Mesendoderm (in vitro differentiated cells): ENCODE results near the gene CEACAM21.
A peak's percentile ranks its signal among the peaks of the same experiment; 100 is the strongest.

Experiments used
- DNase-seq: peaks from one replicate; pipeline ENCODE4 v3.0.0; 2013
- H2AK5ac ChIP-seq: 2 replicates; pipeline ENCODE4 v1.6.1; 2013; ENCODE audit warnings: low read length, inconsistent platforms
- H2BK120ac ChIP-seq: 2 replicates; pipeline ENCODE4 v1.6.1; 2013; ENCODE audit warnings: low read depth, mild to moderate bottlenecking, low read length, moderate library complexity, mixed read lengths
- H2BK15ac ChIP-seq: replicated peaks from 2 replicates; pipeline ENCODE4 v1.6.1; 2013; ENCODE audit warnings: low read depth, mild to moderate bottlenecking, moderate library complexity
- H2BK5ac ChIP-seq: 2 replicates; pipeline ENCODE4 v1.6.1; 2013; ENCODE audit warnings: low read length, inconsistent platforms
- H3K18ac ChIP-seq: 2 replicates; pipeline ENCODE4 v1.6.1; 2013; ENCODE audit warnings: mild to moderate bottlenecking, low read length, mixed read lengths
- H3K23ac ChIP-seq: one replicate; pipeline ENCODE4 v1.6.1; 2013; ENCODE audit warnings: low read length
- H3K27ac ChIP-seq: 2 replicates; pipeline ENCODE4 v1.5.1; 2013; ENCODE audit warnings: low read depth, mild to moderate bottlenecking, inconsistent platforms, low read length, moderate library complexity
- H3K27me3 ChIP-seq: 2 replicates; pipeline ENCODE4 v1.6.1; 2013; ENCODE audit warnings: low read length, control low read depth, mild to moderate bottlenecking, inconsistent platforms; ENCODE audit not compliant: insufficient read depth, poor library complexity
- H3K36me3 ChIP-seq: 2 replicates; pipeline ENCODE4 v1.6.1; 2013; ENCODE audit warnings: low read length, inconsistent platforms; ENCODE audit not compliant: control insufficient read depth, insufficient read depth
- H3K4ac ChIP-seq: one replicate; pipeline ENCODE4 v1.6.1; 2013; ENCODE audit warnings: low read depth, mild to moderate bottlenecking, low read length, moderate library complexity
- H3K4me1 ChIP-seq: 2 replicates; pipeline ENCODE4 v1.6.1; 2013; ENCODE audit warnings: low read depth, low read length, inconsistent platforms; ENCODE audit not compliant: control insufficient read depth
- H3K4me2 ChIP-seq: 2 replicates; pipeline ENCODE4 v1.6.1; 2013; ENCODE audit warnings: low read length
- H3K4me3 ChIP-seq: 2 replicates; pipeline ENCODE4 v1.5.1; 2013; ENCODE audit warnings: mild to moderate bottlenecking, low read length
- H3K56ac ChIP-seq: one replicate; pipeline ENCODE4 v1.6.1; 2013; ENCODE audit warnings: low read length
- H3K79me1 ChIP-seq: 2 replicates; pipeline ENCODE4 v1.6.1; 2013; ENCODE audit warnings: low read length, inconsistent platforms
- H3K79me2 ChIP-seq: 2 replicates; pipeline ENCODE4 v1.6.1; 2013; ENCODE audit warnings: mild to moderate bottlenecking, low read length; ENCODE audit not compliant: control insufficient read depth, insufficient read depth
- H3K9ac ChIP-seq: 2 replicates; pipeline ENCODE4 v1.6.1; 2013; ENCODE audit warnings: low read length, inconsistent platforms
- H4K5ac ChIP-seq: one replicate; pipeline ENCODE4 v1.6.1; 2013; ENCODE audit warnings: low read length
- H4K8ac ChIP-seq: one replicate; pipeline ENCODE4 v1.6.1; 2013; ENCODE audit warnings: low read depth, mild to moderate bottlenecking, control low read depth, low read length, moderate library complexity
- WGBS: extraction: QIAGEN DNeasy Blood & Tissue Kit; methylation state at CpG from one replicate; pipeline ENCODE4 v1.1.7; 2013; ENCODE audit warnings: low lambda C conversion rate, missing lambda C conversion rate; ENCODE audit not compliant: insufficient coverage; ENCODE audit errors: extremely low coverage; 5-methylcytosine and 5-hydroxymethylcytosine counted together

CEACAM21 gene

GRCh38 chr19:41551711-41552110 is 24.3 kb upstream of the CEACAM21 start:
- H3K79me2 ChIP-seq: no peaks in the 10 kb centered on the region
- H2BK5ac ChIP-seq: no peak overlapping the region
- no peaks in the 10 kb centered on the region for H3K36me3 ChIP-seq
- DNase-seq: no peak
- no peak overlapping the region for H3K23ac ChIP-seq
- no peaks in the 10 kb centered on the region for H3K27me3 ChIP-seq
- H3K4me3 ChIP-seq: no peak overlapping the region
- H3K18ac ChIP-seq: no peak overlapping the region
- H2BK15ac ChIP-seq: no peak overlapping the region
- WGBS: no CpG with 5 or more reads among the region's 6 CpGs
- H3K4me2 ChIP-seq: no peak overlapping the region
- H3K56ac ChIP-seq: no peak overlapping the region
- H3K9ac ChIP-seq: no peak overlapping the region
- no peak overlapping the region for H2AK5ac ChIP-seq
- H3K27ac ChIP-seq: no peak overlapping the region
- H4K8ac ChIP-seq: no peak overlapping the region
- H3K79me1 ChIP-seq: no peaks in the 10 kb centered on the region
- no peak overlapping the region for H4K5ac ChIP-seq
- H3K4ac ChIP-seq: no peak overlapping the region
- H2BK120ac ChIP-seq: no peak overlapping the region
- no peaks in the 10 kb centered on the region for H3K4me1 ChIP-seq

GRCh38 chr19:41552558-41552957 is 23.4 kb upstream of the CEACAM21 start:
- Histone ChIP-seq H3K27me3 (no peaks in the 10 kb centered on the region), H3K4me1 (no peaks in the 10 kb centered on the region), H2BK5ac (no peak overlapping the region), H2BK15ac (no peak overlapping the region), H3K27ac (no peak overlapping the region), H2BK120ac (no peak overlapping the region), H4K8ac (no peak overlapping the region), H3K36me3 (no peaks in the 10 kb centered on the region), H3K79me1 (no peaks in the 10 kb centered on the region), H4K5ac (no peak overlapping the region), H3K56ac (no peak overlapping the region), H3K79me2 (no peaks in the 10 kb centered on the region), H3K18ac (no peak overlapping the region), H3K23ac (no peak overlapping the region), H3K4me2 (no peak overlapping the region), H3K4me3 (no peak overlapping the region), H3K4ac (no peak overlapping the region), H2AK5ac (no peak overlapping the region), H3K9ac (no peak overlapping the region)
- WGBS: no CpG with 5 or more reads among the region's 6 CpGs
- DNase-seq: no peak

- no peak overlapping the region for H3K4me3 ChIP-seq
- H2BK120ac ChIP-seq: no peak overlapping the region
- H3K27ac ChIP-seq: no peak overlapping the region
- no peaks in the 10 kb centered on the region for H3K4me1 ChIP-seq
- H3K18ac ChIP-seq: no peak overlapping the region
- H4K8ac ChIP-seq: no peak overlapping the region
- no peak overlapping the region for H4K5ac ChIP-seq
- H3K27me3 ChIP-seq: no peaks in the 10 kb centered on the region
- no peak overlapping the region for H2AK5ac ChIP-seq
- H3K79me2 ChIP-seq: no peaks in the 10 kb centered on the region
- H3K36me3 ChIP-seq: no peaks in the 10 kb centered on the region
- WGBS: no CpG with 5 or more reads among the region's 4 CpGs
- H3K23ac ChIP-seq: no peak overlapping the region
- no peak overlapping the region for H3K56ac ChIP-seq
- DNase-seq: no peak
- no peak overlapping the region for H3K4ac ChIP-seq
- no peak overlapping the region for H3K9ac ChIP-seq
- H2BK5ac ChIP-seq: no peak overlapping the region
- H2BK15ac ChIP-seq: no peak overlapping the region
- H3K4me2 ChIP-seq: no peak overlapping the region
- H3K79me1 ChIP-seq: no peaks in the 10 kb centered on the region
Measured at GRCh38 chr19:41553804-41554203, 22.2 kb upstream of the CEACAM21 start.

GRCh38 chr19:41554907-41555306 is 21.1 kb upstream of the CEACAM21 start:
- Histone ChIP-seq H3K18ac (no peak overlapping the region), H3K79me2 (no peaks in the 10 kb centered on the region), H2BK5ac (no peak overlapping the region), H3K23ac (no peak overlapping the region), H3K79me1 (no peaks in the 10 kb centered on the region), H3K27me3 (no peaks in the 10 kb centered on the region), H3K4me3 (no peak overlapping the region), H2AK5ac (no peak overlapping the region), H3K4me1 (no peaks in the 10 kb centered on the region), H2BK15ac (no peak overlapping the region), H3K36me3 (no peaks in the 10 kb centered on the region), H2BK120ac (no peak overlapping the region), H3K56ac (no peak overlapping the region), H4K5ac (no peak overlapping the region), H3K27ac (no peak overlapping the region), H3K4ac (no peak overlapping the region), H3K9ac (no peak overlapping the region), H3K4me2 (no peak overlapping the region), H4K8ac (no peak overlapping the region)
- no peak for DNase-seq

- Histone ChIP-seq H3K27ac (no peak overlapping the region), H3K27me3 (no peaks in the 10 kb centered on the region), H3K18ac (no peak overlapping the region), H2BK15ac (no peak overlapping the region), H3K79me1 (no peaks in the 10 kb centered on the region), H3K4ac (no peak overlapping the region), H3K9ac (no peak overlapping the region), H3K4me2 (no peak overlapping the region), H2BK5ac (no peak overlapping the region), H3K4me1 (no peaks in the 10 kb centered on the region), H3K79me2 (no peaks in the 10 kb centered on the region), H3K23ac (no peak overlapping the region), H3K36me3 (no peaks in the 10 kb centered on the region), H3K56ac (no peak overlapping the region), H2BK120ac (no peak overlapping the region), H3K4me3 (no peak overlapping the region), H4K8ac (no peak overlapping the region), H4K5ac (no peak overlapping the region), H2AK5ac (no peak overlapping the region)
- DNase-seq: no peak
- no CpG with 5 or more reads among the region's 3 CpGs for WGBS
Measured at GRCh38 chr19:41555748-41556147, 20.2 kb upstream of the CEACAM21 start.

GRCh38 chr19:41563854-41564514 is 12.0 kb upstream of the CEACAM21 start:
- no peaks in the 10 kb centered on the region for H3K79me1 ChIP-seq
- H2AK5ac ChIP-seq: no peak overlapping the region
- H3K4me2 ChIP-seq: no peak overlapping the region
- no peak overlapping the region for H3K18ac ChIP-seq
- peak; percentile 60 for DNase-seq
- no peak overlapping the region for H2BK120ac ChIP-seq
- no peak overlapping the region for H3K4ac ChIP-seq
- H2BK15ac ChIP-seq: no peak overlapping the region
- no peak overlapping the region for H3K23ac ChIP-seq
- H3K36me3 ChIP-seq: no peaks in the 10 kb centered on the region
- no peaks in the 10 kb centered on the region for H3K4me1 ChIP-seq
- no peaks in the 10 kb centered on the region for H3K79me2 ChIP-seq
- WGBS: no CpG with 5 or more reads among the region's 19 CpGs
- H3K27me3 ChIP-seq: peaks cover 13% of the 10 kb centered on the region
- H4K5ac ChIP-seq: no peak overlapping the region
- no peak overlapping the region for H3K27ac ChIP-seq
- H3K4me3 ChIP-seq: no peak overlapping the region
- no peak overlapping the region for H4K8ac ChIP-seq
- no peak overlapping the region for H3K9ac ChIP-seq
- H3K56ac ChIP-seq: no peak overlapping the region
- no peak overlapping the region for H2BK5ac ChIP-seq
